Heart right ventricle (tissue), 16 donors: ENCODE results near the gene RAD51B. TPM values are rescaled to one million over a fixed set of nuclear protein-coding genes. Genes with fewer than 3 reads are reported as not detected.

ENCODE experiments used
- ATAC-seq, 8 donors: fragments of 200-7000 bp; cut with Tn5 transposase; one replicate each; pipeline ENCODE4 v1.9.1; 2020; ENCODE audit warnings: mild to moderate bottlenecking in 8 of 8, moderate library complexity in 8 of 8, moderate number of reproducible peaks in 1 of 8
- DNase-seq, 2 donors: peaks; one replicate each; pipeline ENCODE4 v3.0.0-alpha.2; 2020
- H3K27ac ChIP-seq, 10 donors: fragments of 200-600 bp; sonication (generic) in 2 of 10; one replicate each; pipeline versions ENCODE4 v1.5.0 to v1.8.0; 2020 to 2022; ENCODE audit warnings: mild to moderate bottlenecking in 3 of 10
- H3K27me3 ChIP-seq, 7 donors: fragments of 200-600 bp; one replicate each; pipeline ENCODE4 v1.8.0; 2021 to 2022; ENCODE audit warnings: mild to moderate bottlenecking in 2 of 7
- H3K36me3 ChIP-seq, 9 donors: fragments of 200-600 bp; sonication (generic) in 1 of 9; one replicate each; pipeline versions ENCODE4 v1.5.0 to v1.8.0; 2020 to 2022; ENCODE audit warnings: mild to moderate bottlenecking in 2 of 9
- H3K4me1 ChIP-seq, 9 donors: fragments of 200-600 bp; sonication (generic) in 1 of 9; one replicate each; pipeline versions ENCODE4 v1.5.0 to v1.8.0; 2020 to 2022; ENCODE audit warnings: mild to moderate bottlenecking in 4 of 9
- H3K4me3 ChIP-seq, 10 donors: fragments of 200-600 bp; sonication (generic) in 2 of 10; one replicate each; pipeline versions ENCODE4 v1.5.0 to v1.8.0; 2020 to 2022; ENCODE audit warnings: mild to moderate bottlenecking in 7 of 10, moderate library complexity in 2 of 10
- H3K9me3 ChIP-seq, 11 donors: fragments of 200-600 bp in 10 of 11; sonication (generic) in 2 of 11; one replicate each; pipeline versions ENCODE4 v1.5.0 to v1.8.0; 2013 to 2022; ENCODE audit warnings: mild to moderate bottlenecking in 2 of 11, control low read depth in 1 of 11, moderate library complexity in 1 of 11
- whole genome bisulfite sequencing, 2 donors: extraction: QIAGEN DNeasy Blood & Tissue Kit; methylation state at CpG; one replicate each; pipeline ENCODE4 v1.1.7; 2013; ENCODE audit warnings: inconsistent platforms in 1 of 2; 5-methylcytosine and 5-hydroxymethylcytosine counted together
- intact Hi-C, 10 donors: fragments of 100-400 bp; cut with DNase I; formaldehyde crosslinking; loops; one replicate each; pipeline versions ENCODE4 v1.11.1 to v1.14.2; 2022
- polyA plus RNA-seq, 2 donors: library from polyadenylated mRNA; stranded (reverse); fragments of 200-250 nt; gene quantifications; one replicate each; pipeline ENCODE4 v1.2.3, GENCODE V29; 2013
- total RNA-seq, 10 donors: library from RNA; stranded (reverse); fragmentation: NEBNext Ultra II Directional in 3 of 10; extraction: Animal tissue kit (Norgen Biotek cat#: 25700) in 3 of 10; gene quantifications; one replicate each; pipeline versions ENCODE4 v1.2.1 to v1.2.4, GENCODE V29; 2021 to 2023
- TF ChIP-seq, protein P1 (sequence below), 9 donors: fragments of 200-600 bp; sonication (generic) in 2 of 9; IDR thresholded peaks; one replicate each; pipeline versions ENCODE4 v1.5.0 to v1.8.0; 2021 to 2022; ENCODE audit warnings: antibody characterized with exemption in 9 of 9, mild to moderate bottlenecking in 5 of 9, moderate library complexity in 1 of 9
- donor health status: Arrhythmogenic right ventricular cardiomyopathy.
- donor health status: ischemic (EF 13 %, LVEDD 7.1; RV severe dilation, severe dysfunction).
- donor health status: healthy with polysubstance abuse.
- donor health status: DM: no; HTN: yes; CAD: no.
- donor health status: DM: no; HTN: no; CAD: no.
- donor health status: ischemic (EF 25% LVEDD 6.9; RV normal size, moderate dysfunction).
- donor health status: ischemic (EF 25% LVEDD 5.7; RV mildly dilated, moderate dysfunction).
- donor health status: healthy.
- donor health status: DM: yes; HTN: yes; CAD: no.
- donor health status: Ischemic cardiomyopathy.
- donor health status: ischemic (EF 35%, LVEDD 5.7; RV mildly dilated, moderate dysfunction).
- donor health status: nonischemic (EF 11% LVEDD 7.7; RV severe dilation, severe dysfunction).
- donor health status: DM: yes; HTN: yes; CAD: no.
- donor health status: PGD.
- donor health status: ischemic (EF 29% LVEDD 5.4; RV normal size, mild dysfunction).
- donor health status: nonischemic (EF 23%, LVEDD 6.1; RV moderate dilation, normal function).

The RAD51B gene
- total and polyA plus RNA-seq, 12 donors = 0.88 to 8.6 (median 3.5) TPM

DNA sequence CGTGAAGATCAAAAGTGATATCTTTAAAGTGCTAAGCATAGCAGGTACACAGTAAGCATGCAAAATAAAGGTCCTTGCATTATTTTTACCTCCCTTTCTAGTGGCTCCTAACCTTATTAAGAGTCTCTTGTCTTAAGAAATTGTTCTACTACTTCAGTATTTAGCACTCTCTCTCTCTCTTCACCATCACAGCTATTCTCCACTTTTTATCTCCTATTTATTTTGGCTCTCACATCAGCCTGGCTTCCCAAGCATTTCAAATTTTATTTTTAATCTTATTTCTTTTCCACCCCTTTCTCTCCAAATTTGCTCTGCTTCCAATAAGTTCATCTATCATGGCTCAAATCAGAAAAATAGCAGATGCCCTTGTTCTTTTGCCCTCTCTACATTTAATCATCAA is 212.6 kb downstream of the RAD51B start:
- Histone ChIP-seq H3K27me3 (no peaks in the 10 kb centered on the region), H3K36me3 (no peaks in the 10 kb centered on the region), H3K27ac (peak overlapping the region in 4 of 10 donors; percentile 3 to 67 (median 38)), H3K9me3 (peaks cover 0 to 24% (median 11%) of the 10 kb centered on the region in 11 donors), H3K4me1 (peaks cover 0 to 17% (median 0%) of the 10 kb centered on the region in 9 donors), H3K4me3 (no peak overlapping the region)
- DNase-seq (no peak), ATAC-seq (peak in 2 of 8 donors; percentile 47 to 55)
- intact Hi-C loops = no loop called here
- 79 to 84% methylated on average over 1 of the region's 1 CpG for WGBS, 2 donors
- TF ChIP-seq, protein P1, sequence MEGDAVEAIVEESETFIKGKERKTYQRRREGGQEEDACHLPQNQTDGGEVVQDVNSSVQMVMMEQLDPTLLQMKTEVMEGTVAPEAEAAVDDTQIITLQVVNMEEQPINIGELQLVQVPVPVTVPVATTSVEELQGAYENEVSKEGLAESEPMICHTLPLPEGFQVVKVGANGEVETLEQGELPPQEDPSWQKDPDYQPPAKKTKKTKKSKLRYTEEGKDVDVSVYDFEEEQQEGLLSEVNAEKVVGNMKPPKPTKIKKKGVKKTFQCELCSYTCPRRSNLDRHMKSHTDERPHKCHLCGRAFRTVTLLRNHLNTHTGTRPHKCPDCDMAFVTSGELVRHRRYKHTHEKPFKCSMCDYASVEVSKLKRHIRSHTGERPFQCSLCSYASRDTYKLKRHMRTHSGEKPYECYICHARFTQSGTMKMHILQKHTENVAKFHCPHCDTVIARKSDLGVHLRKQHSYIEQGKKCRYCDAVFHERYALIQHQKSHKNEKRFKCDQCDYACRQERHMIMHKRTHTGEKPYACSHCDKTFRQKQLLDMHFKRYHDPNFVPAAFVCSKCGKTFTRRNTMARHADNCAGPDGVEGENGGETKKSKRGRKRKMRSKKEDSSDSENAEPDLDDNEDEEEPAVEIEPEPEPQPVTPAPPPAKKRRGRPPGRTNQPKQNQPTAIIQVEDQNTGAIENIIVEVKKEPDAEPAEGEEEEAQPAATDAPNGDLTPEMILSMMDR (IDR thresholded peaks at IDR 0.05) = no peak

GRCh38 chr14:68033336-68033932 is 213.9 kb downstream of the RAD51B start:
- Histone ChIP-seq H3K4me3 (no peak overlapping the region), H3K9me3 (peaks cover 0 to 19% (median 11%) of the 10 kb centered on the region in 11 donors), H3K27me3 (no peaks in the 10 kb centered on the region), H3K27ac (peak overlapping the region in 4 of 10 donors; percentile 4 to 67 (median 29)), H3K36me3 (no peaks in the 10 kb centered on the region), H3K4me1 (peaks cover 0 to 17% (median 0%) of the 10 kb centered on the region in 9 donors)
- ATAC-seq (peak in 1 of 8 donors; percentile 33), DNase-seq (no peak)
- TF ChIP-seq, protein P1 (IDR thresholded peaks at IDR 0.05) = no peak
- 40 to 80% methylated on average over 2 of the region's 2 CpGs for WGBS, 2 donors
- intact Hi-C loops = no loop called here

- intact Hi-C loops = no loop called here
- no peak overlapping the region for H3K27ac ChIP-seq
- peaks cover 0 to 12% (median 4%) of the 10 kb centered on the region in 11 donors for H3K9me3 ChIP-seq
- no peaks in the 10 kb centered on the region for H3K27me3 ChIP-seq
- no peak overlapping the region for H3K4me3 ChIP-seq
- DNase-seq (no peak), ATAC-seq (no peak)
- H3K36me3 ChIP-seq = no peaks in the 10 kb centered on the region
- TF ChIP-seq, protein P1 (IDR thresholded peaks at IDR 0.05) = no peak
- H3K4me1 ChIP-seq = peaks cover 0 to 17% (median 0%) of the 10 kb centered on the region in 9 donors
- 79 to 80% methylated on average over 2 of the region's 2 CpGs for WGBS, 2 donors
Observed at GRCh38 chr14:68034896-68035295, 215.3 kb downstream of the RAD51B start.

DNA sequence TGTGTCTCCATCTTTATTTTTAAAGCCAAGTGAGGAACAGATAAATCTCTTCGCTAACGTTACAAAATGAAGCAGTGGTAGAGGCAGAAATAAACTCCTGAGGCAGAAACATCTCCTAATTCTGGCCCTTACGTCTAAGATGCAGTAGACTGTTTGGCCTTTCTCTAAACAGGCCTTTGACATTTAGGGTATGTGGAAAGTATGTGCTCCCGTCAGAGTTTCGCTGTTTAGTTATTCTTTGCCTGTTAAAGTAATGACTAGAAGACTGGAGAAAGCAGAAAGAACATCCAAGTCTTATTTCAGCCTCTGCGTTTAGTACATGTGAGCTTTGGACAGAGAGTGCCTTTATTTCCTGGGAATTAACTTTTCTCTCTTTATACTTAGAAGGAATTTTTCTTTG is 216.6 kb downstream of the RAD51B start:
- DNase-seq (no peak), ATAC-seq (peak in 3 of 8 donors; percentile 30 to 56 (median 49))
- no peaks in the 10 kb centered on the region for H3K36me3 ChIP-seq
- H3K4me3 ChIP-seq = no peak overlapping the region
- no peaks in the 10 kb centered on the region for H3K27me3 ChIP-seq
- peak overlapping the region in 3 of 10 donors; percentile 17 to 34 (median 22) for H3K27ac ChIP-seq
- peaks cover 0 to 17% (median 0%) of the 10 kb centered on the region in 9 donors for H3K4me1 ChIP-seq
- intact Hi-C loops = no loop called here
- no peaks in the 10 kb centered on the region for H3K9me3 ChIP-seq
- TF ChIP-seq, protein P1 (IDR thresholded peaks at IDR 0.05) = no peak
- 78 to 86% methylated on average over 6 of the region's 6 CpGs for WGBS, 2 donors
